ENCODE data around the gene RAMP2. TPM values are rescaled to one million over a fixed set of nuclear protein-coding genes. Genes with fewer than 3 reads are reported as not detected.

Gene RAMP2
- total RNA-seq, 1 donor from 2014 or later, result not detected

DNA sequence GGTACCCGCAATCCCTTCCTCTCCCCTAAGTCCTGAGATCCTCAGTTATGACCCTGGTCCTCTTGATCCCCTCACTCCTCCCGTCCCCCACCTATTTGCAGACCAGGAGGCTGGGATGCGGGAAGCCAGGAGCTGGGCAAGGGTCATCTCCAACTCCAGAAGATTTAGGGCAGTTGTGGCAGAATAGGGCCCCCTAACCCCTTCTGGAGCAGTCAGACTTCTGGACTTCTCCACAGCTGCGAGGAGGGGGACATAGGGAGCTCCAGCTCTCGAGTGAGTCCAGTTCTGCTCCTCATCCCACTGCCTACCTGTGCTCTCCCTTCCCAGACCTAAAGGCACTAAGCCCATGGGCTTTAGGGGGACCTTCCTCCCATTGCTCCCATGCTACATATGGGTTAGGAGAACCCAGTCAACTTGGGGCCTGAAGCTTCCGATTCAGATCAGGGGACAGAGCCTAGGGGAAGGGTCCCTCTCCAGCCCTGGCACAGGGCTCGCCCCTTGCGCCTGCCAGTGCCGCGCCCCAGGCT lies 20.7 kb downstream of the RAMP2 start:
- H3K4me3 Mint-ChIP-seq, result no peak overlapping the region
- peaks cover 30% of the 10 kb centered on the region for H3K36me3 Mint-ChIP-seq (ENCODE audit: low read depth)
- ChIA-PET POLR2A (no interaction called here), CTCF (interaction anchor here (0.9 kb wide), 1 partner anchor 204 kb away, joined by 3 read pairs; the partner anchor contains the start of gene PSMC3IP)
- no peak for DNase-seq
- ATAC-seq (ENCODE audit: low read depth), result no peak
- intact Hi-C loops (cut with micrococcal nuclease), result no loop called here
- peaks cover 26% of the 10 kb centered on the region for H3K4me1 Mint-ChIP-seq
- H3K9me3 Mint-ChIP-seq, result no peaks in the 10 kb centered on the region
- TF ChIP-seq, protein P1, sequence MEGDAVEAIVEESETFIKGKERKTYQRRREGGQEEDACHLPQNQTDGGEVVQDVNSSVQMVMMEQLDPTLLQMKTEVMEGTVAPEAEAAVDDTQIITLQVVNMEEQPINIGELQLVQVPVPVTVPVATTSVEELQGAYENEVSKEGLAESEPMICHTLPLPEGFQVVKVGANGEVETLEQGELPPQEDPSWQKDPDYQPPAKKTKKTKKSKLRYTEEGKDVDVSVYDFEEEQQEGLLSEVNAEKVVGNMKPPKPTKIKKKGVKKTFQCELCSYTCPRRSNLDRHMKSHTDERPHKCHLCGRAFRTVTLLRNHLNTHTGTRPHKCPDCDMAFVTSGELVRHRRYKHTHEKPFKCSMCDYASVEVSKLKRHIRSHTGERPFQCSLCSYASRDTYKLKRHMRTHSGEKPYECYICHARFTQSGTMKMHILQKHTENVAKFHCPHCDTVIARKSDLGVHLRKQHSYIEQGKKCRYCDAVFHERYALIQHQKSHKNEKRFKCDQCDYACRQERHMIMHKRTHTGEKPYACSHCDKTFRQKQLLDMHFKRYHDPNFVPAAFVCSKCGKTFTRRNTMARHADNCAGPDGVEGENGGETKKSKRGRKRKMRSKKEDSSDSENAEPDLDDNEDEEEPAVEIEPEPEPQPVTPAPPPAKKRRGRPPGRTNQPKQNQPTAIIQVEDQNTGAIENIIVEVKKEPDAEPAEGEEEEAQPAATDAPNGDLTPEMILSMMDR (IDR thresholded peaks at IDR 0.05), result no peak
- H3K27me3 Mint-ChIP-seq, result peaks cover 45% of the 10 kb centered on the region
- H3K27ac Mint-ChIP-seq, result no peak overlapping the region

DNA sequence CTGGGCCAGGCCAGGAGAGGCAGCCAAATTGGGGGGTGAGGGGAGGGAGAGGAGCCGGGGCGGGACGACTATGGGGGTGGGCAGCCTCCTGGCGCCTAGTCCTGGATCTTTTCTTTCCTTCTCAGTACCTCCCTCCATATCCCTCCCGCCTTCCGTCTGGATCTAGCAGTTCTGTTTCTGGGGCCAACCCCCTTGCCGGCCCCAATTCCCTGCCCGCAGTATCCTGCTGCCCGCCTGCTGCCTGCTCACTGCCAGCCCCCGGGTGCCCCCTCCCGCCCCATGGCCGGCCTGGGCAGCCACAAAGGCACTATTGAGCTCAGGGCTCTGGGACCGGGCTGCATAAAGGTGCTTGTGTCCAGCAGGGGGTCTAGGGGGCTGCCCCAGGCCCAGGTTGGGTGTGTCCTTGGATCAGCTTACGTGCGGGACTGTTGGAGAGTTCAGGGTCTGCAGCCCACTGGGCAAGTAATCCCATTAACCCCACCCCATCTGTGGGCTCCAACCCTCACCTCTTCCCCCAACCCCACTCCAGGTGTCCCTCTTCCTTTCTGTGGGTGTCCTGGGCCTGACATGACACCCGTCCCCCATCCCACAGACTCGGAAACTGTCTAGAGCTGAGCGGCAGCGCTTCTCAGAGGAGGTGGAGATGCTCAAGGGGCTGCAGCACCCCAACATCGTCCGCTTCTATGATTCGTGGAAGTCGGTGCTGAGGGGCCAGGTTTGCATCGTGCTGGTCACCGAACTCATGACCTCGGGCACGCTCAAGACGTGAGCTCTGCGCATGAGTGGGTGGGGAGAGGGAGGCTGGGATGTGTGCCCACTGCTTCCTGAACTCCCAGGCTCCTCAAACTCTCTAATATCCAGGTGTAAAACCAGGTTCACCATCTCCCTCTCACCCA lies 21.4 kb downstream of the RAMP2 start:
- ATAC-seq (ENCODE audit: low read depth), result no peak
- H3K36me3 Mint-ChIP-seq (ENCODE audit: low read depth), result peaks cover 24% of the 10 kb centered on the region
- intact Hi-C loops (cut with micrococcal nuclease), result no loop called here
- ChIA-PET CTCF (interaction anchor here (0.9 kb wide), 1 partner anchor 204 kb away, joined by 3 read pairs; the partner anchor contains the start of gene PSMC3IP), POLR2A (no interaction called here)
- H3K27me3 Mint-ChIP-seq, result peaks cover 52% of the 10 kb centered on the region
- TF ChIP-seq, protein P1 (IDR thresholded peaks at IDR 0.05), result no peak
- peaks cover 26% of the 10 kb centered on the region for H3K4me1 Mint-ChIP-seq
- no peak overlapping the region for H3K27ac Mint-ChIP-seq
- DNase-seq, result no peak
- no peaks in the 10 kb centered on the region for H3K9me3 Mint-ChIP-seq
- no peak overlapping the region for H3K4me3 Mint-ChIP-seq

DNA sequence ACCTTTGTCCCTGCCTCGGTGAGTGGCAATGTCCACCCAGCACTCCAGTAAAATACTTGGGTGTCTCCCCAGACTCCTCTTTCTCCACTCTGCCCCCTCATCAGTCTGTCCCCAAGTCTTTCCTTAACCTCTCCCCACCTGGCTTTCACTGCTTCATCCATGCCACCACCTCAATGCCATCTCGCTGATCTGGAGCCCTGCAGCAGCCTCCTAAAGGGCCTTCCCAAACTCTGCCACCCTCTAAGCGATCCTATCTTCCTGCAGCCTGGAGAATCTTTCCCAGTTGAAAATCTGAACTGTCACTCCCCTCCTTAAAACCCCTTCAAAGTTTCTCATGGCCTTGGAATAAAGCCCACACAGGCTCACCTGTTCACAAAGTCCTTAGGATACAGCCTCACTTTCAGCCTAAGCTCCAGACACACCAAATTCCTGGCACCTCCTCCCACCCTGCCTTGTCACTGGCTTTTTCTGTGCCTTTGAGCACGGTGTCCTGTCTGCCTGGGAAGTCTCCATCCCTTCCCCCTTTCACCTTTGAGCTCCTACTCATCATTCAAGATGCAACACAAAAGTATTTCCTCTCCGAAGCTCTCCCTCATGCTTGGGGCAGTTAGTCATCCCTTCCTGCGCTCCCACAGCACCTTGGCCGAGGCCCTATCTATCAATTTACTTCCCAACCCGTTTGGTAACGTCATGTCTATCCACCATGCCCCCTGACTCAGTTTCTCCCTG lies 22.2 kb downstream of the RAMP2 start:
- Mint-ChIP-seq H3K27me3 (peaks cover 61% of the 10 kb centered on the region), H3K27ac (no peak overlapping the region), H3K4me3 (no peak overlapping the region)

DNA sequence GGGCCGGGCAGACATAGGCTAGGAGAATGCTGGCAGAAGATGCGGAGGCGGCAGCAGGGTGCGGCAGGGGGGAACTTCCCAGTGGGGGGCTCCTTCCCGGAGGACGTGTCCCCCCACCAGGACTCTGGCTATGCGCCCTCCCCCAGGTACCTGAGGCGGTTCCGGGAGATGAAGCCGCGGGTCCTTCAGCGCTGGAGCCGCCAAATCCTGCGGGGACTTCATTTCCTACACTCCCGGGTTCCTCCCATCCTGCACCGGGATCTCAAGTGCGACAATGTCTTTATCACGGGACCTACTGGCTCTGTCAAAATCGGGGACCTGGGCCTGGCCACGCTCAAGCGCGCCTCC lies 22.7 kb downstream of the RAMP2 start:
- Mint-ChIP-seq H3K36me3 (ENCODE audit: low read depth) (peaks cover 11% of the 10 kb centered on the region), H3K9me3 (no peaks in the 10 kb centered on the region), H3K27ac (no peak overlapping the region), H3K4me3 (no peak overlapping the region), H3K4me1 (peaks cover 26% of the 10 kb centered on the region), H3K27me3 (peaks cover 65% of the 10 kb centered on the region)
- POLR2A ChIA-PET, result no interaction called here
- ATAC-seq (ENCODE audit: low read depth), result no peak
- CTCF ChIA-PET, result no interaction called here
- intact Hi-C loops (cut with micrococcal nuclease), result no loop called here
- DNase-seq, result no peak
- TF ChIP-seq, protein P1 (IDR thresholded peaks at IDR 0.05), result no peak

More for the DNA sequence above, 22.2 kb downstream of the RAMP2 start:
- H3K4me1 Mint-ChIP-seq, result peaks cover 26% of the 10 kb centered on the region
- TF ChIP-seq, protein P1 (IDR thresholded peaks at IDR 0.05), result no peak
- DNase-seq (no peak), ATAC-seq (ENCODE audit: low read depth) (no peak)
- intact Hi-C loops (cut with micrococcal nuclease), result no loop called here
- ChIA-PET POLR2A (no interaction called here), CTCF (no interaction called here)
- H3K36me3 Mint-ChIP-seq (ENCODE audit: low read depth), result peaks cover 17% of the 10 kb centered on the region
- no peaks in the 10 kb centered on the region for H3K9me3 Mint-ChIP-seq

DNA sequence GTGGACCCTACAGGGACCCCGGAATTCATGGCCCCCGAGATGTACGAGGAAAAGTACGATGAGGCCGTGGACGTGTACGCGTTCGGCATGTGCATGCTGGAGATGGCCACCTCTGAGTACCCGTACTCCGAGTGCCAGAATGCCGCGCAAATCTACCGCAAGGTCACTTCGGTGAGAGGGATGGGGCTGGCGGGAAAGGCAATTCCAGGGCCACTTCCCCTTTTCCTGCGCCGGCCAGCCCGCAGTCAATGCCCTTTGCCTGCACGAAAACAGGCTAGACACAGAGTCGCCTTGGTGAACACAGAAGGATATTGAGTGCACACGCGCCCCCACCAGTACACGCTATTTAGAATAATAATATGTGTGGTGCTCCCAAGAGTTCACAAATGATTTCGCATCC lies 23.4 kb downstream of the RAMP2 start:
- no peak overlapping the region for H3K4me3 Mint-ChIP-seq
- H3K36me3 Mint-ChIP-seq (ENCODE audit: low read depth), result peaks cover 5% of the 10 kb centered on the region
- no peaks in the 10 kb centered on the region for H3K9me3 Mint-ChIP-seq
- H3K4me1 Mint-ChIP-seq, result peaks cover 23% of the 10 kb centered on the region
- CTCF ChIA-PET, result no interaction called here
- ATAC-seq (ENCODE audit: low read depth), result no peak
- POLR2A ChIA-PET, result interaction anchor here (1.0 kb wide), 1 partner anchor 11 kb away, joined by 7 read pairs; the partner anchor contains the start of gene VPS25
- DNase-seq, result no peak
- no peak overlapping the region for H3K27ac Mint-ChIP-seq
- intact Hi-C loops (cut with micrococcal nuclease), result no loop called here
- peaks cover 69% of the 10 kb centered on the region for H3K27me3 Mint-ChIP-seq
- TF ChIP-seq, protein P1 (IDR thresholded peaks at IDR 0.05), result no peak
